HEK293 (cell line): ENCODE data around the gene TLR4.

Experiments used
- CTCF ChIA-PET: fragments of 350-600 bp; formaldehyde crosslinking; extraction: SDS; loops from one replicate; lab custom pipeline; 2021; ENCODE audit warnings: antibody characterized with exemption; lab: Yijun Ruan, JAX
- POLR2A ChIA-PET: fragments of 300-600 bp; formaldehyde crosslinking; extraction: SDS; loops from one replicate; lab custom pipeline; 2020; ENCODE audit warnings: antibody characterized with exemption, inconsistent platforms; lab: Yijun Ruan, JAX
- H3K27ac ChIP-seq: fragments of 200-500 bp; sonication (Bioruptor generic); 2 replicates; pipeline ENCODE4 v1.5.1; 2014; ENCODE audit warnings: low read depth, low read length, control low read depth, inconsistent platforms; ENCODE audit errors: extremely low read depth
- H3K36me3 ChIP-seq, 2 experiments: fragments of 200-500 bp in 1 of 2; sonication (Bioruptor generic) in 1 of 2; 1 replicate in 1 of 2; 2 replicates in 1 of 2; pipeline ENCODE4 v1.5.1; 2014 to 2017; ENCODE audit warnings: inconsistent platforms in 2 of 2, low read length in 2 of 2; ENCODE audit not compliant: control insufficient read depth in 2 of 2, insufficient read depth in 1 of 2
- H3K4me1 ChIP-seq: fragments of 200-500 bp; sonication (Bioruptor generic); 2 replicates; pipeline ENCODE4 v1.5.1; 2014; ENCODE audit warnings: mild to moderate bottlenecking, low read length, inconsistent platforms; ENCODE audit not compliant: control insufficient read depth, insufficient read depth
- H3K4me3 ChIP-seq: 2 replicates; pipeline ENCODE4 v1.5.1; 2011; ENCODE audit warnings: low read depth, mild to moderate bottlenecking, control low read depth, low read length, moderate library complexity
- H3K9me3 ChIP-seq: fragments of 200-500 bp; sonication (Bioruptor generic); 2 replicates; pipeline ENCODE4 v1.5.1; 2014; ENCODE audit warnings: low read depth, low read length, inconsistent platforms; ENCODE audit not compliant: control insufficient read depth, insufficient read depth
- BCL11B ChIP-seq: fragments of 450-650 bp; formaldehyde crosslinking; IDR thresholded peaks from 2 replicates; pipeline ENCODE4 v1.5.1; 2016; ENCODE audit warnings: low read depth, missing biosample characterization, missing genetic modification characterization
- HIC1 ChIP-seq: fragments of 450-650 bp; formaldehyde crosslinking; IDR thresholded peaks from 2 replicates; pipeline ENCODE4 v1.5.1; 2016; ENCODE audit warnings: missing biosample characterization, missing genetic modification characterization
- HOXC10 ChIP-seq: sonication (generic); formaldehyde crosslinking; IDR thresholded peaks from 2 replicates; pipeline ENCODE4 v1.8.1; 2023; ENCODE audit warnings: mild to moderate bottlenecking, missing genetic modification reagents
- KLF7 ChIP-seq: fragments of 450-650 bp; formaldehyde crosslinking; IDR thresholded peaks from 2 replicates; pipeline ENCODE4 v1.5.1; 2016; ENCODE audit warnings: missing biosample characterization, missing genetic modification characterization, borderline replicate concordance
- ZNF146 ChIP-seq: fragments of 450-650 bp; formaldehyde crosslinking; IDR thresholded peaks from 2 replicates; pipeline ENCODE4 v1.5.1; 2016; ENCODE audit warnings: missing biosample characterization, missing genetic modification characterization
- ZNF292 ChIP-seq: fragments of 450-650 bp; formaldehyde crosslinking; IDR thresholded peaks from 2 replicates; pipeline ENCODE4 v1.5.1; 2016; ENCODE audit warnings: low read depth, missing biosample characterization, missing genetic modification characterization, borderline replicate concordance
- ZNF354C ChIP-seq: fragments of 450-650 bp; formaldehyde crosslinking; IDR thresholded peaks from 2 replicates; pipeline ENCODE4 v1.5.1; 2016; ENCODE audit warnings: missing biosample characterization, missing genetic modification characterization, low read depth, borderline replicate concordance
- ZNF501 ChIP-seq: fragments of 450-650 bp; formaldehyde crosslinking; IDR thresholded peaks from 2 replicates; pipeline ENCODE4 v1.5.1; 2016; ENCODE audit warnings: missing biosample characterization, missing genetic modification characterization
- ZNF513 ChIP-seq: fragments of 450-650 bp; IDR thresholded peaks from 2 replicates; pipeline ENCODE4 v1.5.1; 2018; ENCODE audit warnings: missing biosample characterization, missing genetic modification characterization
- ZNF518A ChIP-seq: fragments of 450-650 bp; formaldehyde crosslinking; conservative IDR thresholded peaks from 2 replicates; pipeline ENCODE4 v1.5.1; 2016; ENCODE audit warnings: low read depth, missing biosample characterization, missing genetic modification characterization
- ZNF677 ChIP-seq: fragments of 450-650 bp; IDR thresholded peaks from 2 replicates; pipeline ENCODE4 v1.5.0; 2018; ENCODE audit warnings: missing biosample characterization, mild to moderate bottlenecking, missing genetic modification characterization, moderate library complexity
- ZNF785 ChIP-seq: fragments of 450-650 bp; formaldehyde crosslinking; IDR thresholded peaks from 2 replicates; pipeline ENCODE4 v1.5.1; 2016; ENCODE audit warnings: missing biosample characterization, missing genetic modification characterization
- ZNF792 ChIP-seq: fragments of 450-650 bp; formaldehyde crosslinking; IDR thresholded peaks from 2 replicates; pipeline ENCODE4 v1.5.1; 2016; ENCODE audit warnings: missing biosample characterization, missing genetic modification characterization
- ZSCAN30 ChIP-seq: fragments of 450-650 bp; IDR thresholded peaks from 2 replicates; pipeline ENCODE4 v1.5.1; 2018; ENCODE audit warnings: missing biosample characterization, mild to moderate bottlenecking, missing genetic modification characterization, moderate library complexity

The TLR4 gene

GRCh38 chr9:117718085-117718484, 13.9 kb downstream of the TLR4 start:
- ChIA-PET CTCF (no interaction called here), POLR2A (no interaction called here)
- H3K9me3 ChIP-seq, result no peaks in the 10 kb centered on the region
- H3K27ac ChIP-seq, result no peak overlapping the region
- no peak for TF ChIP-seq ZNF292 (tag by site-specific recombination)
- no peak for TF ChIP-seq HOXC10 (CRISPR knock-in tag)
- TF ChIP-seq ZNF785, result no peak
- no peak for TF ChIP-seq ZNF792 (tag by site-specific recombination)
- TF ChIP-seq ZNF677, result no peak
- no peak for TF ChIP-seq KLF7 (tag by site-specific recombination)
- TF ChIP-seq HIC1 (tag by site-specific recombination), result no peak
- TF ChIP-seq ZNF501, result no peak
- TF ChIP-seq ZNF146 (tag by site-specific recombination), result no peak
- no peak for TF ChIP-seq ZSCAN30
- no peak for TF ChIP-seq ZNF354C (tag by site-specific recombination)
- no peaks in the 10 kb centered on the region for H3K4me1 ChIP-seq
- no peaks in the 10 kb centered on the region for H3K36me3 ChIP-seq
- H3K4me3 ChIP-seq, result no peak overlapping the region

- POLR2A ChIA-PET, result no interaction called here
- CTCF ChIA-PET, result no interaction called here
- Histone ChIP-seq H3K9me3 (no peaks in the 10 kb centered on the region), H3K36me3 (no peaks in the 10 kb centered on the region), H3K4me1 (no peaks in the 10 kb centered on the region), H3K4me3 (no peak overlapping the region), H3K27ac (no peak overlapping the region)
- no peak for TF ChIP-seq ZNF518A (tag by site-specific recombination)
Observed at GRCh38 chr9:117718701-117719100, 14.5 kb downstream of the TLR4 start.

- no peak overlapping the region for H3K4me3 ChIP-seq
- H3K9me3 ChIP-seq, result no peaks in the 10 kb centered on the region
- CTCF ChIA-PET, result no interaction called here
- TF ChIP-seq BCL11B (tag by site-specific recombination) (no peak), ZNF513 (tag by site-specific recombination) (no peak)
- POLR2A ChIA-PET, result no interaction called here
- no peaks in the 10 kb centered on the region for H3K36me3 ChIP-seq
- H3K4me1 ChIP-seq, result no peaks in the 10 kb centered on the region
- no peak overlapping the region for H3K27ac ChIP-seq
Observed at GRCh38 chr9:117719161-117719920, 15.1 kb downstream of the TLR4 start.
